Fibroblast of skin of left quadriceps (primary cell): ENCODE measurements around the gene PIK3CA.

Experiments
- DNase-seq, 2 experiments: peaks; one replicate each; pipeline ENCODE4 v3.0.0-alpha.2; 2013; ENCODE audit warnings: low read depth in 2 of 2

The PIK3CA gene

GRCh38 chr3:179156775-179157174 lies 8.6 kb downstream of the PIK3CA start:
- DNase-seq = no peak

GRCh38 chr3:179158336-179159039 lies 10.3 kb downstream of the PIK3CA start:
- DNase-seq = no peak

- no peak for DNase-seq
Measured at GRCh38 chr3:179163503-179163902, 15.3 kb downstream of the PIK3CA start.

GRCh38 chr3:179164857-179165256 lies 16.7 kb downstream of the PIK3CA start:
- DNase-seq = no peak

GRCh38 chr3:179166561-179167201 lies 18.5 kb downstream of the PIK3CA start:
- DNase-seq = no peak

GRCh38 chr3:179168918-179169317 lies 20.8 kb downstream of the PIK3CA start:
- no peak for DNase-seq

GRCh38 chr3:179172546-179172945 lies 24.4 kb downstream of the PIK3CA start:
- DNase-seq = no peak

- no peak for DNase-seq
Measured at GRCh38 chr3:179174316-179174715, 26.2 kb downstream of the PIK3CA start.

GRCh38 chr3:179174898-179175297 lies 26.7 kb downstream of the PIK3CA start:
- no peak for DNase-seq

GRCh38 chr3:179175358-179175757 lies 27.2 kb downstream of the PIK3CA start:
- DNase-seq = no peak

GRCh38 chr3:179177611-179178010 lies 29.5 kb downstream of the PIK3CA start:
- no peak for DNase-seq

- no peak for DNase-seq
Measured at GRCh38 chr3:179179256-179179655, 31.1 kb downstream of the PIK3CA start.

GRCh38 chr3:179179979-179180759 lies 32.0 kb downstream of the PIK3CA start:
- peak; percentile 7 to 16 for DNase-seq

GRCh38 chr3:179181021-179181472 lies 32.9 kb downstream of the PIK3CA start:
- peak; percentile 27 to 35 for DNase-seq

- DNase-seq = no peak
Measured at GRCh38 chr3:179181993-179182551, 33.9 kb downstream of the PIK3CA start.

GRCh38 chr3:179182902-179183301 lies 34.7 kb downstream of the PIK3CA start:
- DNase-seq = no peak

- no peak for DNase-seq
Measured at GRCh38 chr3:179184826-179185225, 36.7 kb downstream of the PIK3CA start.

- no peak for DNase-seq
Measured at GRCh38 chr3:179186426-179186825, 38.3 kb downstream of the PIK3CA start.

GRCh38 chr3:179189759-179190158 lies 41.6 kb downstream of the PIK3CA start:
- DNase-seq = peak; percentile 44 to 53

- DNase-seq = no peak
Measured at GRCh38 chr3:179190581-179190980, 42.4 kb downstream of the PIK3CA start.

GRCh38 chr3:179192542-179192941 lies 44.4 kb downstream of the PIK3CA start:
- no peak for DNase-seq

GRCh38 chr3:179194931-179195330 lies 46.8 kb downstream of the PIK3CA start:
- DNase-seq = no peak
